Measurements from ENCODE around the gene KCNK7. TPM values are rescaled to one million over a fixed set of nuclear protein-coding genes. Genes with fewer than 3 reads are reported as not detected.

KCNK7 gene, protein sequence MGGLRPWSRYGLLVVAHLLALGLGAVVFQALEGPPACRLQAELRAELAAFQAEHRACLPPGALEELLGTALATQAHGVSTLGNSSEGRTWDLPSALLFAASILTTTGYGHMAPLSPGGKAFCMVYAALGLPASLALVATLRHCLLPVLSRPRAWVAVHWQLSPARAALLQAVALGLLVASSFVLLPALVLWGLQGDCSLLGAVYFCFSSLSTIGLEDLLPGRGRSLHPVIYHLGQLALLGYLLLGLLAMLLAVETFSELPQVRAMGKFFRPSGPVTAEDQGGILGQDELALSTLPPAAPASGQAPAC
- polyA plus RNA-seq (2012; rRNA removed), result 0.34 and 0.58 TPM in 2 replicates
- polyA plus RNA-seq (2012; cell fraction: cytosol; rRNA removed), result 0.09 and 0.26 TPM in 2 replicates
- polyA plus RNA-seq (2012; cell fraction: nucleus; rRNA removed), result 1.4 and 3.2 TPM in 2 replicates

DNA sequence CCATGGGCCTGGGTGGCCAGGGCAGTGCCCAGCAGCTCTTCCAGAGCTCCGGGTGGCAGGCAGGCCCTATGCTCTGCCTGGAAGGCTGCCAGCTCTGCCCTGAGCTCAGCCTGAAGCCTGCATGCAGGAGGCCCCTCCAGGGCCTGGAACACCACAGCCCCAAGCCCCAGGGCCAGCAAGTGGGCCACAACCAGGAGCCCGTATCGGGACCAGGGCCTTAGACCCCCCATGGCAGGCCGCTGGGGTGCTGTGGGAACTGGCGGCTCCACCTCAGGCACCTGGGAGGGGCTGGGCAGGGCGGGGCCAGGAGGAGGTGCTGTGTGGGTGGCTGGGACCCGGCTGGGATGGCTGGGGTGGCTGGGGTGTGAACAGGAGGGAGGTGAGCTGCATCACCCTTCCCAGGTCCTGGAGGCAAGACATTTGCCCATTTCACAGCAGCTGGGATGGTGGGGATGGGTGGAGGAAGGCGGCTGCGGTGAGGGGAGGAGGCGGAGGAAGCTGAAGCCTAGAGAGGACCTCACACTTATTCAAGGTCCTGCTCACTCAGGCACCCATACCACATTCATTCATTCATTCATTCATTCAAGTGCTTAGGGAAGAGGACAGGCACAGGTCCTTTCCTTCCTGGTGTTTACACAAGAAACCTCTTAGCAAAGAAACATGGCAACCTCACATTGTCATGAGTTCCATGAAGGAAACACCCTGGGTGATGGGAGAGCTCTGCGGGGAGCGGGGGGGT, at the start of gene KCNK7:
KCNK7 (minus strand) TSS at position 258 of the 739 bp plus-strand sequence; CDS start at position 230, 28 bp downstream.
- no peak within 1 kb of the TSS for H2AFZ ChIP-seq (ENCODE audit: low read depth)

DNA sequence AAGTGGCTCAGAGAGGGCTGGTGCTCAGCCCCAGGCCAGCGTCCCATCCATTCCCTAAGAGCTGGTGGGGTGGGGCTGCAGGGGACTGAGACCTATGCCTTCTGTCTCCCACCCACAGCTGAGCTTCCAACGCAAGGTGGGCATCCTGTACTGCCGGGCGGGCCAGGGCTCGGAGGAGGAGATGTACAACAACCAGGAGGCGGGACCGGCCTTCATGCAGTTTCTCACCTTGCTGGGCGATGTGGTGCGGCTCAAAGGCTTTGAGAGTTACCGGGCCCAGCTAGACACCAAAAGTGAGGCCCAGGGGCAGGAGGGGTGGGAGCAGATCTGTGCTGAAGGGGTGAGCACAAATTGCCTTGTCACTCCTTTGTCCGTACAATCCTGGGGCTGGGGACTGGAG, 49.2 kb upstream of the KCNK7 start:
- Histone ChIP-seq H3K9ac (no peak overlapping the region), H3F3A (replicated peaks; ENCODE audit: insufficient read depth) (peaks cover 15% of the 10 kb centered on the region), H3K27ac (ENCODE audit: low read depth in 2 of 2, low read length in 1 of 2) (no peak overlapping the region), H3K4me3 (ENCODE audit: low read depth in 2 of 2, low read length in 1 of 2) (no peak overlapping the region), H3K4me1 (ENCODE audit: control insufficient read depth in 1 of 2, insufficient read depth in 2 of 2, low read depth in 1 of 2, low read length in 1 of 2) (peaks cover 0 to 6% of the 10 kb centered on the region in 2 experiments; a peak in 2 of 4 replicates), H3K4me2 (no peak overlapping the region), H3K9me2 (no peaks in the 10 kb centered on the region), H2AFZ (ENCODE audit: low read depth) (no peak overlapping the region), H3K36me3 (replicated peaks in 1 of 2; ENCODE audit: control insufficient read depth in 1 of 2, insufficient read depth in 2 of 2, low read length in 1 of 2) (peaks cover 8 to 10% of the 10 kb centered on the region in 2 experiments), H3K79me2 (ENCODE audit: insufficient read depth) (peaks cover 2% of the 10 kb centered on the region; the same call in 1 of the 2 replicates), H3K9me3 (no peaks in the 10 kb centered on the region), H4K20me1 (ENCODE audit: insufficient read depth) (no peaks in the 10 kb centered on the region), H3K27me3 (ENCODE audit: insufficient read depth) (no peaks in the 10 kb centered on the region)
- 100% methylated on average over 3 of the region's 11 CpGs for WGBS (ENCODE audit: low lambda C conversion rate)
- DNase-seq, result no peak
- ChIA-PET CTCF (no interaction called here), POLR2A (no interaction called here)
- TF ChIP-seq GATA2 (CRISPR knock-in tag; IDR thresholded peaks at IDR 0.05) (no peak), TCF12 (IDR thresholded peaks at IDR 0.05) (no peak), RXRA (IDR thresholded peaks at IDR 0.05; ENCODE audit: borderline replicate concordance, low read depth) (no peak), JUND (IDR thresholded peaks at IDR 0.05) (no peak), MEF2A (IDR thresholded peaks at IDR 0.05; ENCODE audit: borderline replicate concordance, low read depth) (no peak), FOXM1 (IDR thresholded peaks at IDR 0.05; ENCODE audit: low read depth) (no peak), NRF1 (IDR thresholded peaks at IDR 0.05; ENCODE audit: low read depth, low read length) (no peak), FOXJ3 (CRISPR knock-in tag; IDR thresholded peaks at IDR 0.05) (no peak), TAF1 (IDR thresholded peaks at IDR 0.05; ENCODE audit: borderline replicate concordance, low read depth, low read length) (no peak), SIN3A (IDR thresholded peaks at IDR 0.05; ENCODE audit: borderline replicate concordance, low read depth, low read length) (no peak), EZH2phosphoT487 (IDR thresholded peaks at IDR 0.05; ENCODE audit: borderline replicate concordance, low read depth) (no peak), SMC3 (IDR thresholded peaks at IDR 0.05; ENCODE audit: low read depth, low read length) (no peak)
- TF ChIP-seq, protein P1, sequence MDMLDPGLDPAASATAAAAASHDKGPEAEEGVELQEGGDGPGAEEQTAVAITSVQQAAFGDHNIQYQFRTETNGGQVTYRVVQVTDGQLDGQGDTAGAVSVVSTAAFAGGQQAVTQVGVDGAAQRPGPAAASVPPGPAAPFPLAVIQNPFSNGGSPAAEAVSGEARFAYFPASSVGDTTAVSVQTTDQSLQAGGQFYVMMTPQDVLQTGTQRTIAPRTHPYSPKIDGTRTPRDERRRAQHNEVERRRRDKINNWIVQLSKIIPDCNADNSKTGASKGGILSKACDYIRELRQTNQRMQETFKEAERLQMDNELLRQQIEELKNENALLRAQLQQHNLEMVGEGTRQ (IDR thresholded peaks at IDR 0.05; ENCODE audit: borderline replicate concordance, low read depth, low read length), result no peak
- TF ChIP-seq, protein P2, sequence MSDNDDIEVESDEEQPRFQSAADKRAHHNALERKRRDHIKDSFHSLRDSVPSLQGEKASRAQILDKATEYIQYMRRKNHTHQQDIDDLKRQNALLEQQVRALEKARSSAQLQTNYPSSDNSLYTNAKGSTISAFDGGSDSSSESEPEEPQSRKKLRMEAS (IDR thresholded peaks at IDR 0.05; ENCODE audit: low read depth), result no peak

More for the DNA sequence above, at the start of gene KCNK7:
- H3F3A ChIP-seq (replicated peaks; ENCODE audit: insufficient read depth), result peaks cover 4% of the 10 kb centered on the region
- WGBS (ENCODE audit: low lambda C conversion rate), result 88% methylated on average over 9 of the region's 12 CpGs
- H3K4me2 ChIP-seq, result no peak within 1 kb of the TSS
- H3K4me1 ChIP-seq (ENCODE audit: control insufficient read depth in 1 of 2, insufficient read depth in 2 of 2, low read depth in 1 of 2, low read length in 1 of 2), result peaks cover 0 to 12% of the 10 kb centered on the region in 2 experiments; a peak in 1 of 4 replicates
- H3K9me3 ChIP-seq, result no peaks in the 10 kb centered on the region
- TF ChIP-seq CHD2 (IDR thresholded peaks at IDR 0.05; ENCODE audit: low read length, partially characterized antibody) (no peak), EP300 (IDR thresholded peaks at IDR 0.05; ENCODE audit: borderline replicate concordance in 1 of 2, low read depth in 1 of 2, low read length in 1 of 2) (no peak), JUND (IDR thresholded peaks at IDR 0.05) (no peak), RCOR1 (IDR thresholded peaks at IDR 0.05; ENCODE audit: low read length) (no peak), RXRA (IDR thresholded peaks at IDR 0.05; ENCODE audit: borderline replicate concordance, low read depth) (no peak), GATA2 (CRISPR knock-in tag; IDR thresholded peaks at IDR 0.05) (no peak), RFX5 (IDR thresholded peaks at IDR 0.05; ENCODE audit: low read length) (no peak)
- TF ChIP-seq, protein P3, sequence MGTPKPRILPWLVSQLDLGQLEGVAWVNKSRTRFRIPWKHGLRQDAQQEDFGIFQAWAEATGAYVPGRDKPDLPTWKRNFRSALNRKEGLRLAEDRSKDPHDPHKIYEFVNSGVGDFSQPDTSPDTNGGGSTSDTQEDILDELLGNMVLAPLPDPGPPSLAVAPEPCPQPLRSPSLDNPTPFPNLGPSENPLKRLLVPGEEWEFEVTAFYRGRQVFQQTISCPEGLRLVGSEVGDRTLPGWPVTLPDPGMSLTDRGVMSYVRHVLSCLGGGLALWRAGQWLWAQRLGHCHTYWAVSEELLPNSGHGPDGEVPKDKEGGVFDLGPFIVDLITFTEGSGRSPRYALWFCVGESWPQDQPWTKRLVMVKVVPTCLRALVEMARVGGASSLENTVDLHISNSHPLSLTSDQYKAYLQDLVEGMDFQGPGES (IDR thresholded peaks at IDR 0.05; ENCODE audit: low read depth, low read length), result no peak
- TF ChIP-seq, protein P1 (IDR thresholded peaks at IDR 0.05; ENCODE audit: borderline replicate concordance, low read depth, low read length), result no peak
- H3K27me3 ChIP-seq (ENCODE audit: insufficient read depth), result no peaks in the 10 kb centered on the region
- peaks cover 12 to 29% of the 10 kb centered on the region in 2 experiments for H3K36me3 ChIP-seq (replicated peaks in 1 of 2; ENCODE audit: control insufficient read depth in 1 of 2, insufficient read depth in 2 of 2, low read length in 1 of 2)
- DNase-seq, result peak; percentile 43
- no peaks in the 10 kb centered on the region for H3K79me2 ChIP-seq (ENCODE audit: insufficient read depth)
- no peak within 1 kb of the TSS for H3K9ac ChIP-seq
- no peaks in the 10 kb centered on the region for H3K9me2 ChIP-seq
- ChIA-PET CTCF (interaction anchor here (0.9 to 12.8 kb wide), 8 partner anchors 9 to 55 kb away, joined by 3 to 216 read pairs (median 14); partner anchors contain the start of genes EHBP1L1, FAM89B, MAP3K11 and ZNRD2), POLR2A (interaction anchor here (0.6 to 3.1 kb wide), 4 partner anchors 9 to 179 kb away, joined by 3 to 15 read pairs (median 4); no protein-coding TSS in a partner anchor)
- H4K20me1 ChIP-seq (ENCODE audit: insufficient read depth), result no peaks in the 10 kb centered on the region
- H3K4me3 ChIP-seq (ENCODE audit: low read depth in 2 of 2, low read length in 1 of 2), result no peak within 1 kb of the TSS
- no peak within 1 kb of the TSS; a peak in 1 of 4 replicates for H3K27ac ChIP-seq (ENCODE audit: low read depth in 2 of 2, low read length in 1 of 2)

All from SK-N-SH (cell line).